Immature natural killer cell (primary cell): ENCODE results near the gene GPR55. TPM values are rescaled to one million over a fixed set of nuclear protein-coding genes. Genes with fewer than 3 reads are reported as not detected.

Experiments
- DNase-seq, 3 donors: peaks; one replicate each; pipeline ENCODE4 v3.0.0; 2022; ENCODE audit warnings: mixed read lengths in 1 of 3
- H3K27ac Mint-ChIP-seq, 6 donors: one replicate each; pipeline ENCODE4 v1.8.0; 2020; ENCODE audit warnings: mixed read lengths in 6 of 6, mild to moderate bottlenecking in 5 of 6, inconsistent platforms in 4 of 6, moderate library complexity in 3 of 6
- H3K27me3 Mint-ChIP-seq, 3 donors: one replicate each; pipeline ENCODE4 v1.8.0; 2020 to 2021; ENCODE audit warnings: low read depth in 3 of 3, mild to moderate bottlenecking in 3 of 3, mixed read lengths in 3 of 3, moderate library complexity in 3 of 3, inconsistent platforms in 1 of 3
- H3K36me3 Mint-ChIP-seq, 3 donors: one replicate each; pipeline ENCODE4 v1.8.0; 2020; ENCODE audit warnings: mixed read lengths in 3 of 3, inconsistent platforms in 2 of 3, mild to moderate bottlenecking in 2 of 3
- H3K4me1 Mint-ChIP-seq, 2 donors: one replicate each; pipeline ENCODE4 v1.8.0; 2020; ENCODE audit warnings: inconsistent platforms in 2 of 2, mild to moderate bottlenecking in 2 of 2, mixed read lengths in 2 of 2, moderate library complexity in 1 of 2
- H3K4me3 Mint-ChIP-seq, 5 donors: one replicate each; pipeline ENCODE4 v1.8.0; 2020; ENCODE audit warnings: mild to moderate bottlenecking in 5 of 5, mixed read lengths in 5 of 5, inconsistent platforms in 3 of 5, moderate library complexity in 3 of 5
- H3K9me3 Mint-ChIP-seq, 6 donors: one replicate each; pipeline ENCODE4 v1.8.0; 2020; ENCODE audit warnings: mild to moderate bottlenecking in 6 of 6, mixed read lengths in 6 of 6, inconsistent platforms in 4 of 6, moderate library complexity in 3 of 6
- polyA plus RNA-seq, 3 donors: library from polyadenylated mRNA; unstranded; fragments of 300-500 nt; fragmentation: Illumina TruSeq; gene quantifications; one replicate each; pipeline ENCODE4 v1.2.3, GENCODE V29; 2021

GPR55 gene
- polyA plus RNA-seq, 3 donors from 2014 or later = not detected

GRCh38 chr2:230946429-230947234 lies 21.6 kb upstream of the GPR55 start:
- H3K27ac Mint-ChIP-seq = no peak overlapping the region
- peaks cover 7 to 15% of the 10 kb centered on the region in 2 donors for H3K4me1 Mint-ChIP-seq
- H3K27me3 Mint-ChIP-seq = peaks cover 10 to 16% (median 14%) of the 10 kb centered on the region in 3 donors
- H3K4me3 Mint-ChIP-seq = no peak overlapping the region
- H3K36me3 Mint-ChIP-seq = no peaks in the 10 kb centered on the region
- DNase-seq = no peak
- no peaks in the 10 kb centered on the region for H3K9me3 Mint-ChIP-seq

GRCh38 chr2:230944757-230945372 lies 19.8 kb upstream of the GPR55 start:
- DNase-seq = no peak
- no peak overlapping the region for H3K4me3 Mint-ChIP-seq
- peaks cover 6 to 15% of the 10 kb centered on the region in 2 donors for H3K4me1 Mint-ChIP-seq
- H3K27ac Mint-ChIP-seq = no peak overlapping the region
- peaks cover 8 to 12% (median 10%) of the 10 kb centered on the region in 3 donors for H3K27me3 Mint-ChIP-seq
- H3K36me3 Mint-ChIP-seq = no peaks in the 10 kb centered on the region
- no peaks in the 10 kb centered on the region for H3K9me3 Mint-ChIP-seq

GRCh38 chr2:230944123-230944653 lies 19.1 kb upstream of the GPR55 start:
- H3K4me3 Mint-ChIP-seq = peak overlapping the region in 1 of 5 donors; percentile 63
- H3K36me3 Mint-ChIP-seq = no peaks in the 10 kb centered on the region
- peak overlapping the region in 1 of 6 donors; percentile 65 for H3K27ac Mint-ChIP-seq
- H3K27me3 Mint-ChIP-seq = peaks cover 5 to 10% (median 10%) of the 10 kb centered on the region in 3 donors
- DNase-seq = no peak
- H3K4me1 Mint-ChIP-seq = peaks cover 6 to 15% of the 10 kb centered on the region in 2 donors
- no peaks in the 10 kb centered on the region for H3K9me3 Mint-ChIP-seq

GRCh38 chr2:230942920-230943896 lies 18.2 kb upstream of the GPR55 start:
- Mint-ChIP-seq H3K9me3 (peaks cover 0 to 3% (median 0%) of the 10 kb centered on the region in 6 donors), H3K27me3 (peaks cover 3 to 13% (median 10%) of the 10 kb centered on the region in 3 donors), H3K36me3 (no peaks in the 10 kb centered on the region), H3K4me1 (peaks cover 6 to 15% of the 10 kb centered on the region in 2 donors), H3K4me3 (peak overlapping the region in 1 of 5 donors; percentile 63), H3K27ac (peak overlapping the region in 2 of 6 donors; percentile 12 to 65)
- DNase-seq = peak in 1 of 3 donors; percentile 24

GRCh38 chr2:230942371-230942770 lies 17.3 kb upstream of the GPR55 start:
- Mint-ChIP-seq H3K4me1 (peaks cover 6 to 15% of the 10 kb centered on the region in 2 donors), H3K4me3 (no peak overlapping the region), H3K27ac (no peak overlapping the region), H3K27me3 (peaks cover 3 to 13% (median 12%) of the 10 kb centered on the region in 3 donors), H3K9me3 (peaks cover 3 to 9% (median 4%) of the 10 kb centered on the region in 6 donors), H3K36me3 (peaks cover 0 to 4% (median 0%) of the 10 kb centered on the region in 3 donors)
- DNase-seq = no peak

- H3K27ac Mint-ChIP-seq = no peak overlapping the region
Measured at GRCh38 chr2:230941202-230942180, 16.4 kb upstream of the GPR55 start.

GRCh38 chr2:230940471-230940815 lies 15.4 kb upstream of the GPR55 start:
- DNase-seq = no peak
- Mint-ChIP-seq H3K27ac (no peak overlapping the region), H3K36me3 (peaks cover 0 to 8% (median 5%) of the 10 kb centered on the region in 3 donors), H3K27me3 (peaks cover 3 to 16% (median 14%) of the 10 kb centered on the region in 3 donors), H3K9me3 (peaks cover 5 to 21% (median 16%) of the 10 kb centered on the region in 6 donors), H3K4me3 (no peak overlapping the region), H3K4me1 (peaks cover 6 to 15% of the 10 kb centered on the region in 2 donors)

More at GRCh38 chr2:230941202-230942180, 16.4 kb upstream of the GPR55 start:
- H3K36me3 Mint-ChIP-seq = peaks cover 0 to 4% (median 0%) of the 10 kb centered on the region in 3 donors
- H3K4me1 Mint-ChIP-seq = peaks cover 6 to 15% of the 10 kb centered on the region in 2 donors
- no peak overlapping the region for H3K4me3 Mint-ChIP-seq
- peaks cover 4 to 13% (median 8%) of the 10 kb centered on the region in 6 donors for H3K9me3 Mint-ChIP-seq
- no peak for DNase-seq
- peaks cover 3 to 13% (median 11%) of the 10 kb centered on the region in 3 donors for H3K27me3 Mint-ChIP-seq

GRCh38 chr2:230939691-230940470 lies 14.8 kb upstream of the GPR55 start:
- Mint-ChIP-seq H3K4me1 (peaks cover 6 to 15% of the 10 kb centered on the region in 2 donors), H3K27me3 (peaks cover 1 to 15% (median 14%) of the 10 kb centered on the region in 3 donors), H3K4me3 (no peak overlapping the region), H3K36me3 (peaks cover 0 to 8% (median 5%) of the 10 kb centered on the region in 3 donors), H3K27ac (peak overlapping the region in 1 of 6 donors; percentile 22), H3K9me3 (peaks cover 7 to 23% (median 17%) of the 10 kb centered on the region in 6 donors)
- DNase-seq = no peak

GRCh38 chr2:230939066-230939591 lies 14.1 kb upstream of the GPR55 start:
- DNase-seq = no peak
- peaks cover 1 to 17% (median 10%) of the 10 kb centered on the region in 3 donors for H3K27me3 Mint-ChIP-seq
- H3K9me3 Mint-ChIP-seq = peaks cover 7 to 23% (median 17%) of the 10 kb centered on the region in 6 donors
- H3K4me1 Mint-ChIP-seq = peaks cover 8 to 17% of the 10 kb centered on the region in 2 donors
- peak overlapping the region in 1 of 6 donors; percentile 22 for H3K27ac Mint-ChIP-seq
- H3K4me3 Mint-ChIP-seq = no peak overlapping the region
- peaks cover 0 to 8% (median 5%) of the 10 kb centered on the region in 3 donors for H3K36me3 Mint-ChIP-seq

- Mint-ChIP-seq H3K9me3 (peaks cover 7 to 23% (median 17%) of the 10 kb centered on the region in 6 donors), H3K36me3 (peaks cover 0 to 8% (median 5%) of the 10 kb centered on the region in 3 donors), H3K27ac (no peak overlapping the region), H3K27me3 (peaks cover 1 to 20% (median 10%) of the 10 kb centered on the region in 3 donors), H3K4me3 (no peak overlapping the region), H3K4me1 (peaks cover 11 to 18% of the 10 kb centered on the region in 2 donors)
- DNase-seq = no peak
Measured at GRCh38 chr2:230938516-230939065, 13.5 kb upstream of the GPR55 start.

GRCh38 chr2:230938098-230938497 lies 13.1 kb upstream of the GPR55 start:
- Mint-ChIP-seq H3K27me3 (peaks cover 1 to 17% (median 12%) of the 10 kb centered on the region in 3 donors), H3K27ac (no peak overlapping the region), H3K4me3 (no peak overlapping the region), H3K4me1 (peaks cover 12 to 18% of the 10 kb centered on the region in 2 donors), H3K9me3 (peaks cover 7 to 23% (median 17%) of the 10 kb centered on the region in 6 donors), H3K36me3 (peaks cover 0 to 8% (median 5%) of the 10 kb centered on the region in 3 donors)
- DNase-seq = no peak
